ENCODE measurements around the gene ECE2.

The ECE2 gene

DNA sequence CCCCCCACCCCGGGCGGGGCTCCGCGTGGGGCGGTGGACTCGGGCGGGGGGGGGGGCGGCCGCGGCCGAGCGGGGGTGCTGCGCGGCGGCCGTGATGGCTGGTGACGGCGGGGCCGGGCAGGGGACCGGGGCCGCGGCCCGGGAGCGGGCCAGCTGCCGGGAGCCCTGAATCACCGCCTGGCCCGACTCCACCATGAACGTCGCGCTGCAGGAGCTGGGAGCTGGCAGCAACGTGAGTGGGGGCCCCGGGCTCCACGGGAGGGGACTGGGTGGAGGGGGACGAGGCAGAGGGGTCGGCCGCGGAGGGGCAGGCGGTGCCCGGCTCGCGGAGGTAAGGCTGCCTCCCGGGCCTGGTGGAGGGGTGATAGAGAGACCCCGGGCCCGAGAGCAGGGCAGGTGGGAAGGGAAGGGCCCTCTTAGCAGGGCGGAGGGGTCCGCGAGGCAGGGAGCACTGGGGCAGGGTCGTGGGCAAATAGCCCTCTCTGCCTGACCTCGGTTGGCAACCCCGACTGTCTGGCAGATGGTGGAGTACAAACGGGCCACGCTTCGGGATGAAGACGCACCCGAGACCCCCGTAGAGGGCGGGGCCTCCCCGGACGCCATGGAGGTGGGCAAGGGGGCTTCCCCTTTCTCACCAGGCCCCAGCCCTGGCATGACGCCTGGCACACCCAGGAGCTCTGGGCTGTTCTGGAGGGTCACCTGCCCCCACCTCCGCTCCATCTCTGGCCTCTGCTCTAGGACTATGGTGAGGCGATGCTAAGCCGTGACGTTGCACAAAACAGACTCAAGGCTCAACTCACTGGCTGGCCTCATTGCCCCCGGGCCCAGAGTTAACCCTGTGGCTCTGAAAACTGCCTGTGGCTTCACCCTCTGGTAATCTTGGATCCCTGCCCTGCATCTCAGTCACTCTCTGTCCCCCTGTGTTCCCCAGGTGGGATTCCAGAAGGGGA, at the start of gene ECE2:
Gene ECE2 (plus strand): TSS at position 62 of the 950 bp plus-strand sequence. CDS start 132 bp downstream, at position 194.
- DNase-seq (ENCODE audit: low spot score): no peak

DNA sequence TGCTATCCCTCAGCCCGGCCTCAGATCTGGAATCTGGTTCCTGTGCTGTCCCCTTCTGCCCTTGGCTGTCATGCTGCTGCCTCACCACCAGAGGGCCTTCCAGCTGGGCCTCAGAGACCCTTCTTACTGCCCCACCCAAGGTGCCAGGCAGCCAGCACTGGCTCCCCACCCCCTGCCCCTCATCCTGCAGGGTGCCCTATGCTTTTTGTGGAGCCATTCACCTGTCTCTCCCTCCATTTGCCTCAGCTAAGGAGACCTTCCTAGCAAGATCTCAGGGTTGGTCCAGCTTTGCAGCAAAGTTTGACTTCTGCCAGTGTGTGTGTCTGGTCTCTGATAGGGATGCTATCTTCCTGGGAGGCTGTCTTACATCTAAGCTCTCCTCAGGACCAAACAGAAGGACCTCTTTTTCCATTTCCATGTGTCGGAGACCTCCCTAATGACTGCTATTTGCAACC, 48.3 kb upstream of the ECE2 start:
- peak; percentile 57 for DNase-seq (ENCODE audit: low spot score)

DNA sequence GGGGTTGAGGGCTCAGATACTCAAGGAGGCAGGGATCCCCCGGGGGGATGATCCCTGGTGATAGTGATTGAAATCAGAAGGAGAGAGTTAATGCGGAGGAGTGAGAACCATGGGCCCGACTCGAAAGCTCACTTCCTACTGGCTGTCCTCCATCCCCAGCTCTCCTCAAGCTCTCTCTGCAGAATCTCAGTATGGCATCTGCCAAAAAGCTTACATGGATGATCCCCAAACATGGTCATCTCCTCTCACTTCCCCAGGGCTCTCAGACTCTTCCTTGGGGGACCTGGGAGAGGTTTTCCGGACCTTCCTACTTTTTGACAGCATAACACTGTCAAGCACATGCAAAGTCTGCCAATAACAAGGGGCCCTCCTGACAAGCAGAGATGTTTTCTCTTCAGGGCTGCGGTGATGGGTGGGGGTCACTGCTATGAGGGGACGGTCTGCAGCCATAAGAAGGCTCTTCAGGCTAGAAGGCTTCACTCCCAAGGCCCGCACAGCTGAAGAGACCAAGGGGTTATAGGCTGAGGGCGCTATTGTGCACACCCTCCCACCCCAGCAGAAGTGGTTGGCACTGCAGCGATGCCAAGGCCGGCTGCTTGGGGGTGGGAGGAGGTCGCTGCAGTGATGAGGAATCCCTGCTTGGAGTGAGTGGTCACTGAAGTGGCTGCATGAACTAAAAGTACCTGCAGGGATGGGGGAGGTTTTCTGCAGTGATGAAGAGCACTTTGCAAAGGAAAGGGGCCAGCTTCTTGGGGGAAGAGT, 47.3 kb upstream of the ECE2 start:
- DNase-seq (ENCODE audit: low spot score): no peak

DNA sequence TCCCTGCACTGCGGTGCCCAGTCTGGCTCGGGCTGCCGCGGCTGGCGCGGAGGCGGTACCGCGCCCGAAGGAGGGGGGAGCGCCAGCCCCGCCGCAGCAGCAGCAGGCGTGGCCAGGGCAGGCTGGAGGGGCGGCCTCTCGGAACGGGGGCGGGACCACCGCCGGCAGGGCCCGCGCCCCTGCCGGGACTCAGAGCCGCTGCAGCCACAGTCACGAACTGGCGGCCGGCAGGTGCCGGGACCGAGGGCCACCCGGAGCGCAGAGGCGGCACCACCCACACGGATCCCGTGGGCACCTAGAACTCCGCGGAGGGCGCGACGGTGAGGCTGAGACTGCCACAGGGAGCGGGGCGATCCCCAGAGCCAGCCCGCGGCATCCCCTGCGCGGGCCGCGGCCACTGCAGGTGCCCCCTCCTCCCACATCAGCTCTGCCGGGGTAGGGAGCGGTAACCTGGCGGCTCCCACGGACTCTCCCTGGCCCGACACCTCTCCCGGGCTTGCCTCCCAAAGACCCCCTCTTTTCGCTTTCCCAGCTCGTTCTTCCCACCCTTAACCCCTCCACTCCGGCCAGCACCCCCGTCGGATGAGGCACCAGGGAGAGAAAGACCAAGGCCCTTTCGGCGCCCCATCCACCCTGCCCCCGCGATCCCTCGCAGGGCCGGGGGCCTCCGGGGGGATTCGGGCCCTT, 46.3 kb upstream of the ECE2 start, which contains the start of gene VWA5B2:
Gene VWA5B2 (plus strand): TSS at position 192 of the 687 bp plus-strand sequence. CDS start 944 bp downstream, outside the sequence.
- DNase-seq (ENCODE audit: low spot score): peak; percentile 59

DNA sequence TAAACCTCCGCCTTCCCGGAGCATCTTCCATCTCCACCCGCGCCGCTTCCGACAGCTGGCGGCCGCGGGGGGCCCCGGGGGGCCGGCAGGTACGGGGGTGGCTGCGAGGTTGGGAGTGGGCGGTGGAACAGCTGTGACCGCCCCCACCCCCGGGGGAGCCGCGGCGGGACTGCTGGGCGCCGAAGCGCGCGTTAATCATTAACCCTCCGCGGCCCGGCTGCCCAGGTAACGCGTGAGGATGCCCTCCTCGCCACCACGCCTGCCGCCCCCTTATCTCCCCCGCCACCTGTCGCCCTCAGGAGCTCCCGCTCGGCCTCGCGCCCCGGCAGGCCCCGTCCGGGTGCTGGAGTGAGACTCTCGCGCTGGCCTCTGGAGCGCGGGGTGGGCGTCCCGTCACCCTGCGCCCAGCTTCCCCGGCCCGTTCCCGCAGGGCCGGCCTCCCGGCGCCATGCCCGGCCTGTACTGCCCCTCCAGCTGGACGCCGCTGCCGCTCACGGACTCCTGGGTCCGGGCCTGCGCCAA, 45.7 kb upstream of the ECE2 start:
- DNase-seq (ENCODE audit: low spot score): no peak

DNA sequence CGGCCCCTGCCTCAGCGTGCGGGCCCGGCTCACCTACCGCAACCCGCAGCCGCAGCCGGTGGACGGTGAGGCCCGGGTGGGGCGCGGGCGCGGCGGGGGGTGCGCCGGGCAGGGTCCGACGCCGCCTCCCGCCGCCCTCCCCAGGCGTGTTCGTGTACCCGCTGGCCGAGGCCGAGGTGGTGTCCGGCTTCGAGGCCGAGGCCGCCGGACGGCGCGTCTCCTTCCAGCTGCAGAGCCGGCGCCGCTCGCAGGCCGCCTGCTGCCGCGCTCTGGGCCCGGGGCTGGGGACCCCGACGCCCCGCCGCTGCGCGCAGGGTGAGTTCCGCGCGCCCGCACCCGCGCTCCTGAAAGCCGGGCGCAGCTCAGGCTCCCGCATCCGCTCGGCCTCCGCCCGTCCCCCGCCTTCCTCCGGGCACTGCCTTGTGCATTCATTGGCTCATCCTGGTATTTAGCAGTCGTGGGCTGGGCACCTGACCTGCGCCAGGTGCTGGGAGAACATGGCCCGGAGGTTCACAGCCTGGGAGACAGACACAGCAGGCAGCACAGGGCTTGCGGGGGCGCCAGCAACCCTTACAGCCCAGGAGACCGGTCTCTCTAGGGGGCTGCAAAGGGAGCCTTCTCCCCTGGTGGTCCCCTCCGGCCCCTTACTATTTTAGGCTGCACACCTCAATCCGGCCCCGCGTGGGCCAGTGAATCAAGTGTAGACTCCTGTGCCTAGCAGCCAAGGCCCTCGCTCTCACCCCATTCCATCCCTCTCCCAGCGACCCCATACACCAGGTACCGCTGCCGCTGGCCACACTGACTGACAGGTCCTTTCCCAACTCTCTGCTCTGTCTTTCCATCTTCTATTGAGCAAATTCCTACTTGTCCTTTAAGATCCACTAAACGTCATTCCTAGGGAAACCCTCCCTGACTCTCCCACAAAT, 45.0 kb upstream of the ECE2 start:
- no peak for DNase-seq (ENCODE audit: low spot score)

DNA sequence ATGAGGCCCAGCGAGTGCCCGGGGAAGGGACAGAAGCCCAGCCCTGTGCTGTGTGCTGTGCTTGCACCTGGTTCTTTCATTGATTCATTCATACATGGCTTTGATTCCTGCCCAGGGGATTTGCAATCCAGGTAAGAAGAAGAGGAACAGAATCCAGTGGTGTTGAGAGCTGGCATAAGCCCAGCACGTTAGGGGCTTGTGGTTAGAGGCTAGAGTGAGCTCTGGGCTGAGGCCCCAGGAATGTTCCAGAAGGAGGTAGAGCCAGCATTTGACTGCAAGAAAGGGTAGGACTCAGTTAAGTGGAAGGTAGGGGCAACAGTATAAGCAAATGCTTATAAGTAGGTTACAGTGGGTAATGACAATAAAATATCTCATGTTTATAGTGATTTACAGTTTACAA, 44.2 kb upstream of the ECE2 start:
- DNase-seq (ENCODE audit: low spot score): no peak

DNA sequence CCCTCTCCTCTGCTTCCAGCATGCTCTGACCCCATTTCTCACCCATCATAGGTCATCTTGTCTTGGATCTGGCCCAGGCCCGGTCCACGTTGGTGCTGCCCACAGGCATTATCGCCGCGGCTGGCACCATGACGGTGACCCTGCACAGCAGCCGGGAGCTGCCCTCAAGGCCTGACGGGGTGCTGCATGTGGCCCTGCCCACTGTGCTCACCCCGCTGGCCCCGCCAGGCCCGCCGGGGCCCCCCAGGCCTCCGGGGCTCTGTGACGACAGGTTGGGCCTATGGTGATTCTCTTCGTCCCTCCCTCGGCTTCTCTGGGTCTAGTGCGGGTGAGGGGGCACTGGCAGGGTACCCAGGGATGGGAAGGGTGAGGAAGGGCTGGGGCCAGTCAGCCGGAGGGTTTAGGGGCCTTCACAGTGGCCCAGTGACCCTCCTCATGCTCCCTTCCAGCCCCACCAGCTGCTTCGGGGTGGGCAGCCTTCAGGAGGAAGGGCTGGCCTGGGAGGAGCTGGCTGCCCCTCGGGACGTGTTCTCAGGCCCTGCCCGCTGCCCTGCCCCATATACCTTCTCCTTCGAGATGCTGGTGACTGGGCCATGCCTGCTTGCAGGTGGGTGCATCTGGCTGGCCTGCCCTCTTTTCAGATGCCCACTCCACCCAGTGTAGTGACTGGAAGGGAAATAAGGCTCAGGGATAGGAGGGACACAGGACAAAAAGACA, 42.5 kb upstream of the ECE2 start:
- no peak for DNase-seq (ENCODE audit: low spot score)

DNA sequence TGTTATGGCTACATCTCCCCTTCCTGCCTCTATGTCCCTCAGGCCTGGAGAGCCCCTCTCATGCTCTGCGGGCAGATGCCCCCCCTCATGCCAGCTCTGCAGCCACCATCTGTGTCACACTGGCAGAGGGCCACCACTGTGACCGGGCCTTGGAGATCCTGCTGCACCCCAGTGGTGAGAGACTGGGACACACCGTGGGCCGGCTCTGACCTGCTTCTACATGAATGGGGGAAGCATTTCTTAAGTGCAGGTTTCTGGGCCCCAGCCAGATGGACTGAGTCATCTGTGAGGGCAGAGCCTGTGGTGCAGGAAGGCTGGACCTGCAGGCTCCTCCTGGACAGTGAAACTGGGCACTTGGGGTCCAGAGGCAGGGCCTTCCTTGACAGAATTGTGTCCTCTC, 41.6 kb upstream of the ECE2 start:
- DNase-seq (ENCODE audit: low spot score): no peak

DNA sequence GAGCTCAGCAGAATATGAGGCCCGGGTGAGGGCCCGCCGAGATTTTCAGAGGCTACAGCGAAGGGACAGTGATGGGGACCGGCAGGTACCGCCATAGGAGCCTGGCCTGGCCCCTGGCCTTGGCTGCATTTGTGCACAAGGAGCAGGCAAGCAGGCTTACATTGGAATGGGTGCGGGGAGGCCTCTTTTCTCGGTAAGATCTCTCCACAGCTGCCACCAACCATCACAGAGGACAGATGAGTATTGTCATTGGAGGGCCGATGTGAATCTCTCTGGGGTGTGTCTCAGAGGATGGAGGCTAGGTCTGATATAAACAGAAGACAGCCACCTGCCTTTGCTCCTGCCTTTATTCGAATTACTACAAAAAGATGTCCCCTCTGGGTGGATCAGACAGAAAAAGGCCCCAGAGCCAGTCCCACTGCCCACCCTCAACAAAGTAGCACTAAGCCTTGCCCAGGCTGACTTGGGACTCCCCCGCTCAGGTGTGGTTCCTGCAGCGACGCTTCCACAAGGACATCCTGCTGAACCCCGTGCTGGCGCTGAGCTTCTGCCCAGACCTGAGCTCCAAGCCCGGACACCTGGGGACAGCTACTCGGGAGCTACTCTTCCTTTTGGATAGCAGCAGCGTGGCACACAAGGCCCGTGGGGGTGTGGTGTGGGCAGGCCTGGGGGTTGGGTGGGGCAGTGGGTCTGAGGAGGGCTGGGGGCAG, 41.0 kb upstream of the ECE2 start:
- DNase-seq (ENCODE audit: low spot score): no peak

DNA sequence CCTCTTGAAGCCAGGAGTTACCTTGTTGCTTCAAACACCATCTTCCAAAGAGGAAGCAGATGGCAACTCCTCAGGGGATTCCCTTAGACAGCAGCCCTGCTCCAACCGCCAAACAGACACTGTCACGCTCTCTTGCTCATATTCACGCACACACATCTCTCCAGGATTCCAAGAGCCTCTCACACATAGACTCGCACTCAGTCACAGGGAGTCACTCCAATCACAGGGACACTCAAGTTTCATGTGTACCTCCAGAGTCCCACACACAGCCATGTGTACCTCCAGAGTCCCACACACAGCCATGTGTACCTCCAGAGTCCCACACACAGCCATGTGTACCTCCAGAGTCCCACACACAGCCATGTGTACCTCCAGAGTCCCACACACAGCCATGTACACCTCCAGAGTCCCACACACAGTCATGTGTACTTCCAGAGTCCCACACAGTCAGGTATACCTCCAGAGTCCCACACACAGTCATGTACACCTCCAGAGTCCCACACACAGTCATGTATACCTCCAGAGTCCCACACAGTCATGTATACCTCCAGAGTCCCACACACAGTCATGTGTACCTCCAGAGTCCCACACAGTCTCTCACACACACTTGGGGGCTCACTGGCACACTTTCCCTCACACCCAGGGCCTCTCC, 40.3 kb upstream of the ECE2 start:
- DNase-seq (ENCODE audit: low spot score): no peak

DNA sequence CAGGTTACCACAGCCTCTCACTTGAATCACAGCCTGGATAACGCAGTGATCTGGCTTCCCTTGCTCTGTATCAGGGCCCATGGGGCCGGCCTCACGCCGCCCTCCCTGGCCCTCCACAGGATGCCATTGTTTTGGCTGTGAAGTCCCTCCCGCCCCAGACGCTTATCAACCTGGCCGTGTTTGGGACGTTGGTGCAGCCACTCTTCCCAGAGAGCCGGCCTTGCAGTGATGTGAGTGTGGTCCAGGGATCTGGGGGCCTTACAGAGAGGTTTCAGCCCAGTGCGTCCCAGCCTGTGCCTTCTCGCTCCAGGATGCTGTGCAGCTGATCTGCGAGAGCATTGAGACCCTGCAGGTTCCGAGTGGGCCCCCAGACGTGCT, 39.8 kb upstream of the ECE2 start:
- DNase-seq (ENCODE audit: low spot score): no peak

DNA sequence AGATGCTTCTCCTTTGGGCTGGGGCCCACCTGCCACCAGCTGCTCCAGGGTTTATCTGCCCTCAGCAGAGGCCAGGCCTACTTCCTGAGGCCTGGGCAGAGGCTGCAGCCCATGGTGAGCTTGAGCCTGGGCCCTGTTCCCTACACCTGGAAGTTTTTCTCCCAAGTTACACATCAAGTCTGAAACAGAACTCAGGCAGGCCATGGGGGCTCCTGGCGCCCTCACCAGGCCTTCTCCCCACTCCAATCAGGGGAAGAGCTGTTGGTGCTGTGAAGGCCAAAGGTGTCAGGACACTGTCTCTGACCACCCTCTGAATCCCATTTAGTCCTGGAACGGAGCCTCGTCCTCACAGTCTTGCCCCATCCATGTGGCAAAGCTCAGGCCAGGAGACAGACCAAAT, 39.2 kb upstream of the ECE2 start:
- no peak for DNase-seq (ENCODE audit: low spot score)

DNA sequence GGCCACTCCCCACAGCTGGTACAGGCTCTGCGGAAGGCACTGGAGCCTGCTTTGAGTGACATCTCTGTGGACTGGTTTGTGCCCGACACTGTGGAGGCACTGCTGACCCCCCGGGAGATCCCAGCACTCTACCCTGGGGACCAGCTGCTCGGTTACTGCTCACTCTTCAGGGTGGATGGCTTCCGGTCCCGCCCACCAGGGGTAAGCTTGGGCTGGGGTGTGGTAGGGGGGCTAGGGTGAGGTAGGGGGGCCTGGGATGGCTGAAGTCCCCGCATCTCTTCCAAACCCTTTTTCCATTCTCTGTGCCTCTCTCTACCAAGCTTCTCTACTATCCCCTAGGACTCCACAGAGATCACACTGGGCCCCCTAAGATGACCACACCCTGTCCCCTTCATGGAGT, 38.6 kb upstream of the ECE2 start:
- DNase-seq (ENCODE audit: low spot score): no peak

DNA sequence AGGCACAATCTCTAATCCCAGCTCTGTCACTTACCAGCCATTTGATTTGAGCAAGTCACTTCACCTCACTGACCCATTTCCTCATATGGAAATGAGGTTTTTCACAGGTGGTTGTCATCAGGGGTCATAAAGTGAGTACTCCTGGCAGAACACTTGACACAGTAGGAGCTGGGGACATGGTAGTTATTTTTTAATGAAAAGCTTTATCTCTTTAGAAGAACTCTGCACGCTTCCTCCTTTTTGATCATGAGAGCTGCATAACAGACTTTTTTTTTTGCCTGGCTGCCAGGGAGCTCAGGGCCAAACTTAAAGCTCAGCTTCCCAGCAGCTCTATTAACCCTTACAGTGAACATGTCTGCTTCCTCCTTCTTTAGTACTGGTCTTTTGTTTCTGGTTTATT, 38.0 kb upstream of the ECE2 start:
- DNase-seq (ENCODE audit: low spot score): no peak

DNA sequence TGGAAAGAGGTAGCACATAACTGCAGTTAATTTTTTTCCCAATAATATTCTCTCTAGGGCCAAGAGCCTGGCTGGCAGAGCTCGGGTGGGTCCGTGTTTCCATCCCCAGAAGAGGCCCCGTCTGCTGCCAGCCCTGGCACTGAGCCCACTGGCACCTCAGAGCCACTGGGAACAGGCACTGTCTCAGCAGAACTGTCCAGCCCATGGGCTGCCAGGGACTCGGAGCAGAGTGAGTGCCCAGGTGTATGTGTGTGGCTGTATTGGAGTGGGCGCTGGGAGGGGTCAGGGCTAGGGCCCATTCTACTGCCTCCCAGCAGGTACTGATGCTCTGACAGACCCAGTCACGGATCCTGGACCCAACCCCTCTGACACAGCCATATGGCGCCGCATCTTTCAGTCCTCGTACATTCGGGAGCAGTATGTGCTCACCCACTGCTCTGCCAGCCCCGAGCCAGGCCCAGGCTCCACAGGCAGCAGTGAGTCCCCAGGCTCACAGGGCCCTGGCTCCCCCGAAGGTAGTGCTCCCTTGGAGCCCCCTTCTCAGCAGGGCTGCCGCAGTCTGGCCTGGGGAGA, 37.5 kb upstream of the ECE2 start:
- DNase-seq (ENCODE audit: low spot score): no peak

DNA sequence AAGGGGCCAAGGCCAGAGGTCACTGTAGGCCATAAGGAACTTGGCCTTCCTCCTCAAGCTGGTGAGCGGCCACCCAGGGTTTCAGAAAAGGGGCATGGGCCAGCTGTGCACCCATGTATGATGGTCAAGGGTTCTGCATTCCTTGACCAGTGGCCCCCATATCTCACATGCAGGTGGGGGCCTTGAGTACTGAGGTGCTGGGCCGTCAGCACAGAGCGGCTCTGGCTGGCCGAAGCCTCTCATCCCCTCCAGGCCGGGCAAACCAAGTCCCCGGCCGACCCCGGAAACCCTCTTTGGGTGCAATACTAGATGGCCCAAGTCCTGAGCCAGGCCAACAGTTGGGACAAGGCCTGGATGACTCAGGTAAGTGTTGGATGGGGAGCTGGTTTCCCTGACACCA, 36.6 kb upstream of the ECE2 start:
- no peak for DNase-seq (ENCODE audit: low spot score)

DNA sequence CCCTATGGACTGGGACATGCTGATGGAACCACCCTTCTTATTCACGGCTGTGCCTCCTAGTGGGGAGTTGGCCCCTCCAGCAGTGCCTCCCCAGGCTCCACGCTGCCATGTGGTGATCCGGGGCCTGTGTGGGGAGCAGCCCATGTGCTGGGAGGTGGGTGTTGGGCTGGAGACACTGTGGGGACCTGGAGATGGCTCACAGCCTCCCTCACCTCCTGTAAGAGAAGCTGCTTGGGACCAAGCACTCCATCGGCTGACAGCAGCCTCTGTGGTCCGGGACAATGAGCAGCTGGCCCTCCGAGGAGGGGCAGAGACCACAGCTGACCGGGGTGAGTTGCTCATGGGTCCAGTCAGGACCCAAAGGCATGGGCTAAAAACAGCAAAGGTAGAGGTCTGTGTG, 36.1 kb upstream of the ECE2 start:
- DNase-seq (ENCODE audit: low spot score): no peak

All from CD4-positive, alpha-beta T cell treated with Interleukin-6 at 100 ng/mL for 8 hours (primary cell).